ENCODE data around the gene BST2. TPM values are rescaled to one million over a fixed set of nuclear protein-coding genes. Genes with fewer than 3 reads are reported as not detected.

The BST2 gene
- total RNA-seq, 2 donors from 2014 or later = 12.8 to 15.6 TPM

- DNase-seq = no peak
- no peak overlapping the region for H3K27ac ChIP-seq
- no peak for TF ChIP-seq CTCF (IDR thresholded peaks at IDR 0.05)
- H3K9ac ChIP-seq (ENCODE audit: low read depth in 2 of 2, low read length in 2 of 2) = no peak overlapping the region
- no peaks in the 10 kb centered on the region for H3K27me3 ChIP-seq
- H3K9me3 ChIP-seq = no peaks in the 10 kb centered on the region
- no peaks in the 10 kb centered on the region for H3K36me3 ChIP-seq
- intact Hi-C loops (cut with DNase I) = no loop called here
- H3K4me1 ChIP-seq = peaks cover 4% of the 10 kb centered on the region
- H3K4me3 ChIP-seq = no peak overlapping the region
Measured at GRCh38 chr19:17421942-17422341, 16.5 kb upstream of the BST2 start.

- no peaks in the 10 kb centered on the region for H3K9me3 ChIP-seq
- intact Hi-C loops (cut with DNase I) = no loop called here
- H3K27me3 ChIP-seq = no peaks in the 10 kb centered on the region
- peak overlapping the region; percentile 41 to 67 for H3K9ac ChIP-seq (ENCODE audit: low read depth in 2 of 2, low read length in 2 of 2)
- no peak for TF ChIP-seq CTCF (IDR thresholded peaks at IDR 0.05)
- H3K27ac ChIP-seq = no peak overlapping the region
- no peaks in the 10 kb centered on the region for H3K36me3 ChIP-seq
- H3K4me1 ChIP-seq = peaks cover 4% of the 10 kb centered on the region
- peak; percentile 47 for DNase-seq
- H3K4me3 ChIP-seq = peak overlapping the region; percentile 67
Measured at GRCh38 chr19:17420475-17420924, 15.1 kb upstream of the BST2 start.

GRCh38 chr19:17419621-17420474 is 14.4 kb upstream of the BST2 start, which contains the start of gene MVB12A:
TSS of gene MVB12A (plus strand) at chr19:17420047. CDS start at chr19:17420136, 89 bp downstream.
- intact Hi-C loops (cut with DNase I) = no loop called here
- Histone ChIP-seq H3K4me3 (peak within 1 kb of the TSS; percentile 67), H3K9me3 (no peaks in the 10 kb centered on the region), H3K9ac (ENCODE audit: low read depth in 2 of 2, low read length in 2 of 2) (peak within 1 kb of the TSS; percentile 53 to 67), H3K27me3 (no peaks in the 10 kb centered on the region), H3K4me1 (peaks cover 4% of the 10 kb centered on the region), H3K27ac (peak within 1 kb of the TSS; percentile 77), H3K36me3 (no peaks in the 10 kb centered on the region)
- peak; percentile 98 for DNase-seq
- TF ChIP-seq CTCF (IDR thresholded peaks at IDR 0.05) = no peak

GRCh38 chr19:17419154-17419620 is 13.8 kb upstream of the BST2 start:
- intact Hi-C loops (cut with DNase I) = no loop called here
- Histone ChIP-seq H3K27me3 (no peaks in the 10 kb centered on the region), H3K36me3 (no peaks in the 10 kb centered on the region), H3K9me3 (no peaks in the 10 kb centered on the region), H3K4me3 (peak overlapping the region; percentile 67), H3K27ac (peak overlapping the region; percentile 77), H3K9ac (ENCODE audit: low read depth in 2 of 2, low read length in 2 of 2) (peak overlapping the region in 1 of 2 donors; percentile 53), H3K4me1 (peaks cover 4% of the 10 kb centered on the region)
- no peak for DNase-seq
- no peak for TF ChIP-seq CTCF (IDR thresholded peaks at IDR 0.05)

- TF ChIP-seq CTCF (IDR thresholded peaks at IDR 0.05) = no peak
- H3K9me3 ChIP-seq = no peaks in the 10 kb centered on the region
- no peak overlapping the region for H3K9ac ChIP-seq (ENCODE audit: low read depth in 2 of 2, low read length in 2 of 2)
- peaks cover 4% of the 10 kb centered on the region for H3K4me1 ChIP-seq
- H3K4me3 ChIP-seq = no peak overlapping the region
- no peaks in the 10 kb centered on the region for H3K27me3 ChIP-seq
- no peak overlapping the region for H3K27ac ChIP-seq
- intact Hi-C loops (cut with DNase I) = no loop called here
- DNase-seq = no peak
- H3K36me3 ChIP-seq = no peaks in the 10 kb centered on the region
Measured at GRCh38 chr19:17418710-17419109, 13.3 kb upstream of the BST2 start.

All from colonic mucosa (tissue), 4 donors.